Adrenal gland (tissue), 12 donors: ENCODE measurements around the gene TXNDC16. TPM values are rescaled to one million over a fixed set of nuclear protein-coding genes. Genes with fewer than 3 reads are reported as not detected.
A peak's percentile ranks its signal among the peaks of the same experiment; 100 is the strongest.

Experiments
- DNase-seq, 7 donors: peaks; one replicate each; pipeline ENCODE4 v3.0.0-alpha.2; 2019 to 2020
- H3K27ac ChIP-seq, 5 donors: fragments of 200-600 bp; sonication (generic) in 4 of 5; 1 replicate in 3 of 5; 2 replicates in 2 of 5; pipeline versions ENCODE4 v1.5.1 to v1.8.0; 2016 to 2020; ENCODE audit warnings: mild to moderate bottlenecking in 1 of 5
- H3K27me3 ChIP-seq: fragments of 200-600 bp; 2 replicates; pipeline ENCODE4 v1.8.0; 2021
- H3K36me3 ChIP-seq, 2 donors: fragments of 200-600 bp; replicated peaks in 1 of 2; 1 replicate in 1 of 2; 2 replicates in 1 of 2; pipeline versions ENCODE4 v1.5.1 to v1.8.0; 2018 to 2022
- H3K4me1 ChIP-seq, 2 donors: fragments of 200-600 bp; replicated peaks in 1 of 2; 1 replicate in 1 of 2; 2 replicates in 1 of 2; pipeline versions ENCODE4 v1.5.1 to v1.8.0; 2018 to 2021
- H3K4me3 ChIP-seq, 4 donors: fragments of 200-600 bp; sonication (generic) in 3 of 4; one replicate each; pipeline ENCODE4 v1.5.1; 2016 to 2018
- H3K9me3 ChIP-seq, 3 donors: fragments of 200-600 bp; sonication (generic) in 1 of 3; replicated peaks in 1 of 3; 1 replicate in 2 of 3; 2 replicates in 1 of 3; pipeline versions ENCODE4 v1.5.1 to v1.8.0; 2016 to 2021
- CTCF ChIP-seq, 6 experiments: fragments of 450-650 bp in 4 of 6; fragments of 200-600 bp in 2 of 6; sonication (generic) in 1 of 6; IDR thresholded peaks; 1 replicate in 5 of 6; 2 replicates in 1 of 6; pipeline versions ENCODE4 v1.5.1 to v1.8.0; 2016 to 2021; ENCODE audit warnings: antibody characterized with exemption in 6 of 6, mild to moderate bottlenecking in 2 of 6, moderate library complexity in 1 of 6
- POLR2A ChIP-seq, 2 donors: fragments of 450-650 bp; IDR thresholded peaks; one replicate each; pipeline ENCODE4 v1.6.1; 2017; ENCODE audit warnings: antibody characterized with exemption in 2 of 2, mild to moderate bottlenecking in 2 of 2, moderate library complexity in 1 of 2
- WGBS, 4 donors: extraction: QIAGEN DNeasy Blood & Tissue Kit in 2 of 4; methylation state at CpG; one replicate each; pipeline versions ENCODE4 v1.1.5 to v1.1.7; 2013 to 2017; 5-methylcytosine and 5-hydroxymethylcytosine counted together
- intact Hi-C, 2 donors: fragments of 100-400 bp; cut with DNase I; formaldehyde crosslinking; loops; one replicate each; pipeline versions ENCODE4 v1.14.1 to v1.15.0; 2022 to 2023
- polyA plus RNA-seq, 3 donors: library from polyadenylated mRNA; stranded (reverse); fragments of 200-250 nt in 2 of 3; fragments of 350-450 nt in 1 of 3; fragmentation: Illumina TruSeq in 1 of 3; extraction: RNeasy Lipid Tissue Mini Kit (QIAGEN cat#74804) in 1 of 3; gene quantifications; one replicate each; pipeline ENCODE4 v1.2.3, GENCODE V29; 2013 to 2014
- total RNA-seq, 9 donors: library from RNA; depleted of rRNA in 4 of 9; stranded (reverse); fragments of >200 nt in 4 of 9; fragments of 120-200 nt in 1 of 9; fragmentation: NEBNext Ultra II Directional in 1 of 9; extraction: Animal tissue kit (Norgen Biotek cat#: 25700) in 1 of 9; gene quantifications; one replicate each; pipeline versions ENCODE4 v1.1.0 to v1.2.4, GENCODE V29; 2013 to 2023
- donor health status: healthy with polysubstance abuse.
- donor health status: Bipolar disorder and iron deficiency.
- donor health status: DM: yes; HTN: yes; CAD: no.
- donor health status: DM: no; HTN: no; CAD: no.
- donor health status: DM: no; HTN: no; CAD: no.
- donor health status: DM: yes; HTN: yes; CAD: no.

Gene TXNDC16
- total and polyA plus RNA-seq, 12 donors: 1.3 to 7.2 (median 5.6) TPM

GRCh38 chr14:52553671-52554575, 1.6 kb upstream of the TXNDC16 start:
- TF ChIP-seq POLR2A (IDR thresholded peaks at IDR 0.05) (peak in 1 of 2 donors; percentile 58), CTCF (IDR thresholded peaks at IDR 0.05) (peak in 1 of 6 experiments; percentile 11)
- intact Hi-C loops: loop anchor here in 1 of 2 donors (10.0 kb wide), 1 partner anchor 161 kb away; no protein-coding TSS in a partner anchor
- no peaks in the 10 kb centered on the region for H3K9me3 ChIP-seq

GRCh38 chr14:52553002-52553670, 831 bp upstream of the TXNDC16 start:
- intact Hi-C loops: loop anchor here in 1 of 2 donors (10.0 kb wide), 1 partner anchor 162 kb away; no protein-coding TSS in a partner anchor
- Histone ChIP-seq H3K36me3 (no peaks in the 10 kb centered on the region), H3K27me3 (no peaks in the 10 kb centered on the region), H3K9me3 (no peaks in the 10 kb centered on the region), H3K4me3 (peak overlapping the region; percentile 15 to 67 (median 34)), H3K27ac (peak overlapping the region in 3 of 5 donors; percentile 76 to 91 (median 84)), H3K4me1 (peaks cover 5 to 25% of the 10 kb centered on the region in 2 donors)
- TF ChIP-seq POLR2A (IDR thresholded peaks at IDR 0.05) (no peak), CTCF (IDR thresholded peaks at IDR 0.05) (no peak)
- DNase-seq: peak in 5 of 7 donors; percentile 15 to 39 (median 34)
- WGBS, 4 donors: 1 to 3% (median 1%) methylated on average over 15 to 69 of the region's 69 CpGs

More at GRCh38 chr14:52553671-52554575, 1.6 kb upstream of the TXNDC16 start:
- Histone ChIP-seq H3K4me3 (peak overlapping the region; percentile 15 to 67 (median 26)), H3K36me3 (no peaks in the 10 kb centered on the region), H3K4me1 (peaks cover 5 to 25% of the 10 kb centered on the region in 2 donors), H3K27ac (peak overlapping the region in 2 of 5 donors; percentile 76 to 84), H3K27me3 (no peaks in the 10 kb centered on the region)
- peak; percentile 86 to 94 (median 91) for DNase-seq
- 4 to 6% (median 5%) methylated on average over 22 of the region's 22 CpGs for WGBS, 4 donors

- intact Hi-C loops: loop anchor here in 1 of 2 donors (10.0 kb wide), 1 partner anchor 163 kb away; no protein-coding TSS in a partner anchor
- H3K4me1 ChIP-seq: peaks cover 5 to 25% of the 10 kb centered on the region in 2 donors
- H3K4me3 ChIP-seq: peak overlapping the region; percentile 3 to 88 (median 60)
- DNase-seq: peak in 1 of 7 donors; percentile 4
- H3K36me3 ChIP-seq: no peaks in the 10 kb centered on the region
- TF ChIP-seq CTCF (IDR thresholded peaks at IDR 0.05) (no peak), POLR2A (IDR thresholded peaks at IDR 0.05) (no peak)
- WGBS, 4 donors: 0 to 1% (median 0%) methylated on average over 8 of the region's 8 CpGs
- H3K9me3 ChIP-seq: no peaks in the 10 kb centered on the region
- peak overlapping the region; percentile 64 to 95 (median 91) for H3K27ac ChIP-seq
- H3K27me3 ChIP-seq: no peaks in the 10 kb centered on the region
Observed at GRCh38 chr14:52551696-52552062, 626 bp downstream of the TXNDC16 start.

GRCh38 chr14:52551205-52551604, 1.1 kb downstream of the TXNDC16 start:
- H3K27me3 ChIP-seq: no peaks in the 10 kb centered on the region
- H3K4me1 ChIP-seq: peaks cover 5 to 25% of the 10 kb centered on the region in 2 donors
- 45 to 49% (median 46%) methylated on average over 6 of the region's 6 CpGs for WGBS, 4 donors
- no peak for TF ChIP-seq POLR2A (IDR thresholded peaks at IDR 0.05)
- no peak for TF ChIP-seq CTCF (IDR thresholded peaks at IDR 0.05)
- H3K9me3 ChIP-seq: no peaks in the 10 kb centered on the region
- peak overlapping the region in 2 of 4 donors; percentile 77 to 88 for H3K4me3 ChIP-seq
- H3K36me3 ChIP-seq: no peaks in the 10 kb centered on the region
- H3K27ac ChIP-seq: peak overlapping the region in 2 of 5 donors; percentile 91 to 93
- DNase-seq: no peak
- intact Hi-C loops: loop anchor here in 1 of 2 donors (10.0 kb wide), 1 partner anchor 164 kb away; no protein-coding TSS in a partner anchor
